Measurements from ENCODE around the gene CASKIN2. TPM values are rescaled to one million over a fixed set of nuclear protein-coding genes. Genes with fewer than 3 reads are reported as not detected.

Gene CASKIN2
- total and polyA plus RNA-seq, 3 donors from 2014 or later, result 15.6 to 22.6 (median 16.9) TPM

DNA sequence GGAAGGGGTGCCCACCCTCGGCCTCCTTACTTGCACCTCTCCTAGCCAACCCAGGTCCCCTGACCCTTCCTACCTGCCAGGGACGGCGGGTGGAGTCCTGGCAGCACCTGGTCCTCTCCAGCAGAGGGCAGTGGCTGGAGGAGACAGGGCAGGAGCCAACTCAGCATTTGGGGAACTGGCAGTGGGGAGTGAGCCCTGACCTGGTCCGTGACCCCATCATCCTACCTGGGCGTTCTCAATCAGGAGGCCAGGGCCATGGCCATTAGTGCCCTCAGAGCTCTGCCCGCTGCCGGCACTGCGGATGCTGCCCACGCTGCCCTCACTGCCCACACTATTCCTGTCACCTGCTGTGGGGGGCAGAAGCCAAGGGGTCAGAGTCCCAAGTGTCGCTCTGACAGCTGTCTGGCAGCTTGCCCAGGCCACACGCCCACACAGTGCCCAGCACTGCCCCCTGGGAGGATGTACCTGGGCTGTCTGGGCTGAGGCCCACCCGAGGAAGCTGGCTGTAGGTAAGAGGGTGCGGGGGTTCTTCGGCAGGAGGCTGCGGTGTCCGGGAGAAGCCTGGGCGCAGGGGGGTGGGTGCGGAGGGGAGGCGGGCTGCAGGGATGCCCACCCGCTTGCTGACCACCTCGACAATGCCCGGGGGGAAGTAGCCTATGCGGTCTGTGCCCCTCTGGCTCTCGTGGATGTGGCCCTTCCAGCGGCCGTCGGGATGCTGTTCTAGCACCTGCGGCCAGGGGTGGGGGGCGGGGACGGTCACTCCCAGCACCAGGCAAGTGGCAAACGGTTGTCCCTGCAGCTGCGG is 10.8 kb downstream of the CASKIN2 start:
- TF ChIP-seq, protein P1, sequence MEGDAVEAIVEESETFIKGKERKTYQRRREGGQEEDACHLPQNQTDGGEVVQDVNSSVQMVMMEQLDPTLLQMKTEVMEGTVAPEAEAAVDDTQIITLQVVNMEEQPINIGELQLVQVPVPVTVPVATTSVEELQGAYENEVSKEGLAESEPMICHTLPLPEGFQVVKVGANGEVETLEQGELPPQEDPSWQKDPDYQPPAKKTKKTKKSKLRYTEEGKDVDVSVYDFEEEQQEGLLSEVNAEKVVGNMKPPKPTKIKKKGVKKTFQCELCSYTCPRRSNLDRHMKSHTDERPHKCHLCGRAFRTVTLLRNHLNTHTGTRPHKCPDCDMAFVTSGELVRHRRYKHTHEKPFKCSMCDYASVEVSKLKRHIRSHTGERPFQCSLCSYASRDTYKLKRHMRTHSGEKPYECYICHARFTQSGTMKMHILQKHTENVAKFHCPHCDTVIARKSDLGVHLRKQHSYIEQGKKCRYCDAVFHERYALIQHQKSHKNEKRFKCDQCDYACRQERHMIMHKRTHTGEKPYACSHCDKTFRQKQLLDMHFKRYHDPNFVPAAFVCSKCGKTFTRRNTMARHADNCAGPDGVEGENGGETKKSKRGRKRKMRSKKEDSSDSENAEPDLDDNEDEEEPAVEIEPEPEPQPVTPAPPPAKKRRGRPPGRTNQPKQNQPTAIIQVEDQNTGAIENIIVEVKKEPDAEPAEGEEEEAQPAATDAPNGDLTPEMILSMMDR (IDR thresholded peaks at IDR 0.05), result peak in 2 of 3 experiments; percentile 39 to 49
- TF ChIP-seq POLR2A (IDR thresholded peaks at IDR 0.05), result no peak
- no peaks in the 10 kb centered on the region for H3K36me3 ChIP-seq (ENCODE audit: low read depth, missing control alignments)
- H3K9me3 ChIP-seq, result no peaks in the 10 kb centered on the region
- peaks cover 21% of the 10 kb centered on the region for H3K4me1 ChIP-seq
- DNase-seq, result no peak
- H3K27ac ChIP-seq, result no peak overlapping the region
- 79 to 82% methylated on average over 11 to 32 of the region's 32 CpGs for WGBS, 2 donors
- H3K27me3 ChIP-seq, result no peaks in the 10 kb centered on the region
- intact Hi-C loops (cut with DNase I; ENCODE audit: low total_unique reads), result no loop called here
- no peak overlapping the region for H3K4me3 ChIP-seq

DNA sequence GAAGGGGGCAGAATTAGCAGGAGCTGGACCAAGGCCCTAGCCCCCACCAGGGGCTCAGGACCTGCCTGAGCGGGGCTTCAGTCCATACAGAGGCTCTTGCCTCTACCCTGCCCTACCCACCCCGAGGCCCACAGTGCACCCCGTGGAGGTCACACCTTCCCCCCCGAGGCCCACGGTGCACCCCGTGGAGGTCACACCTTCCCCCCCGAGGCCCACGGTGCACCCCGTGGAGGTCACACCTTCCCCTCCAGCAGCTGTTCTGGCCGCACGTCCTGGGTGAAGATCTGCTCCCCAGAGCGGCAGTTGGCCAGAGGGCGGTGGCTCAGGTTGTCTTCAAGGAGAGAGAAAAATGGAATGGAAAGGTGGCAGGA is 11.4 kb downstream of the CASKIN2 start:
- 72 to 74% methylated on average over 12 to 13 of the region's 13 CpGs for WGBS, 2 donors
- no peak for DNase-seq
- TF ChIP-seq, protein P1 (IDR thresholded peaks at IDR 0.05), result no peak
- TF ChIP-seq POLR2A (IDR thresholded peaks at IDR 0.05), result no peak
- Histone ChIP-seq H3K4me1 (peaks cover 27% of the 10 kb centered on the region), H3K36me3 (ENCODE audit: low read depth, missing control alignments) (no peaks in the 10 kb centered on the region), H3K9me3 (no peaks in the 10 kb centered on the region), H3K27me3 (no peaks in the 10 kb centered on the region), H3K4me3 (no peak overlapping the region), H3K27ac (no peak overlapping the region)
- intact Hi-C loops (cut with DNase I; ENCODE audit: low total_unique reads), result no loop called here

DNA sequence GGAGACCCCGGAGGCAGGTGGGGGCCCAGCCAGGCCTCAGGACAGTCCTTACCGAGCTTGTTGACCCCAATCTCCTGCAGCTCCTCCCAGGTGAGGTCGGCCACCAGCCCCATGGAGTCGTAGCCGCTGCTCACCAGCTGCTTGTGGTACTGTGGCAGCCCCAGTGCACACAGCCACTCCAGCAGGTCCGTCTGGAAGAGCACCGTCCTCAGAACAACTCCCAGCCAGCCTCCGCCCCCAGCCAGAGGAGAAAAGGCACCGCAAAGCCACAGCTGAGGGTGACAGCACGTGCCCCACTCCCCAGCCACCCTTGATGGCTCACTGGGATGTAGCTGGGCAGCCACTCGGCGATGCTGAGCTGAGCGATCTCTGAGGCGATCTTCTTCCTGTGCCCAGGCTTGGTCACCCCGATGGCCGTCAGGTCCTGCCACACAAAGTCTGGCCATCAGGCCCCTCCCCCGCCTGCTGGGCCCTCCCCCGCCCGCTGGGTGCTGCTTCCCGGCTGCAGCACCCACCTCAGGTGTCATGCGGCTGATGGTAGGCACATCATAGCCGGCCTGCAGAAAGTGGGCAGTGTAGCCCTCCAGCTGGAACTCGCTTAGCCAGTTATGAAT is 11.9 kb downstream of the CASKIN2 start:
- intact Hi-C loops (cut with DNase I; ENCODE audit: low total_unique reads), result no loop called here
- no peaks in the 10 kb centered on the region for H3K27me3 ChIP-seq
- no peaks in the 10 kb centered on the region for H3K36me3 ChIP-seq (ENCODE audit: low read depth, missing control alignments)
- 89 to 96% methylated on average over 10 to 18 of the region's 23 CpGs for WGBS, 2 donors
- no peak for DNase-seq
- H3K9me3 ChIP-seq, result no peaks in the 10 kb centered on the region
- TF ChIP-seq, protein P1 (IDR thresholded peaks at IDR 0.05), result no peak
- TF ChIP-seq POLR2A (IDR thresholded peaks at IDR 0.05), result no peak
- no peak overlapping the region for H3K27ac ChIP-seq
- H3K4me3 ChIP-seq, result no peak overlapping the region
- H3K4me1 ChIP-seq, result peaks cover 32% of the 10 kb centered on the region

DNA sequence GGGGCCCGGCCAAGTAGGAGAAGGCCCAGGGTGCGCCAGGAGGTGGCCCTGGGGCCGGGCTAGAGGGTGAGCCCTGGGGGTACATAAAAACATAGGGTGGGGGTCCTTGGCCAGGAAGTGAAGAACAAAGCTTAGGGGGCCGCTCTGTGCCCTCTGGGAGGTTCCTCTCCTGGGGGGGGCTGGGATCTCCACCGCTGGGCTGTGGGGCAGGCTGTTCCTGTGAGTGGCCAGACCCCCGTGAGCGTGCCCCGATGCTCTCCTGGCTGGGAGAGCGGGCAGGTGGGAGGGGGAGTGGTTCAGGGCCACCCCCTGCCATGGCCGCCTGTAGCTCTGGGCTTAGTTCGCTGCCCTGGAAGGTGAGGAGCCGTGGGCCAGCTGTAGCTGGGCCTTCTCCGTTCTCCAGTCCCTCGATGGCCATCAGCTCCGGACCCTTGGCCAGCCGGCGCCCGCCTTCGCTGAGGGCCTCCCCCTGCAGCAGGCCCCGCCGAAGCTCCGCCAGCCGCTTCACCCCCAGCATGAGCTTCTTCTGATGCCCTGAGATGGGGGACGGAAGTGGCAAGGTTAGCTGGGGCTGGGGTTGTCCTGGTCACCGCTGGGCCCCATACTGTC is 12.5 kb downstream of the CASKIN2 start:
- 91% methylated on average over 25 of the region's 25 CpGs; no CpG with 5 or more reads in 1 of the 2 donors for WGBS, 2 donors
- Histone ChIP-seq H3K27me3 (no peaks in the 10 kb centered on the region), H3K9me3 (no peaks in the 10 kb centered on the region), H3K36me3 (ENCODE audit: low read depth, missing control alignments) (no peaks in the 10 kb centered on the region), H3K27ac (peak overlapping the region; percentile 59 to 63), H3K4me3 (no peak overlapping the region), H3K4me1 (peaks cover 36% of the 10 kb centered on the region)
- intact Hi-C loops (cut with DNase I; ENCODE audit: low total_unique reads), result no loop called here
- DNase-seq, result no peak
- TF ChIP-seq, protein P1 (IDR thresholded peaks at IDR 0.05), result no peak
- TF ChIP-seq POLR2A (IDR thresholded peaks at IDR 0.05), result no peak
